HG02623 (cell line): ENCODE data around the gene ZNF283.
A peak's percentile ranks its signal among the peaks of the same experiment; 100 is the strongest.

Experiments used
- ATAC-seq: cut with Tn5 transposase; IDR thresholded peaks from one replicate; pipeline ENCODE4 v1.9.1; 2021; ENCODE audit warnings: moderate library complexity; ENCODE audit not compliant: unreplicated experiment

Gene ZNF283

GRCh38 chr19:43826787-43827754 is at the start of gene ZNF283:
TSS of gene ZNF283 (plus strand) at chr19:43827321. CDS start at chr19:43833505, 6,184 bp downstream.
- peak; percentile 77 for ATAC-seq

DNA sequence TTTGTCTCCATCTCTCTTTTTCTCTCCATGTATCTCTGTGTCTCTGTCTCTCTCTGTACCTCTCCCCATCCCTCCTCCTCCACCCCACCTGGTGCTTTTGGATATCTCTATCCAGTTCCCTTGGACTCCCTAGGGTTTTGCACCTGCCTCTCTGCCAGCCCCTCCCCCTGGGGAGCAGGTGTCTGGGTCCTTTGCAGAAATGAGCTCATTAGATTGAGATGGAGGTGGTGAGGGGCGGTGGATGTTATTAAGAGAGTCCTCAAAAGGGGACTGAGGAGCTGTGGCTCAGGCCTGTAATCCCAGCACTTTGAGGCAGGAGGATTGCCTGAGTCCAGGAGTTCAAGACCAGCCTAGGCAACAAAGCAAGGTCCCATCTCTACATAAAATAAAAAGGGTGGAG is 48.5 kb upstream of the ZNF283 start:
- ATAC-seq: no peak

DNA sequence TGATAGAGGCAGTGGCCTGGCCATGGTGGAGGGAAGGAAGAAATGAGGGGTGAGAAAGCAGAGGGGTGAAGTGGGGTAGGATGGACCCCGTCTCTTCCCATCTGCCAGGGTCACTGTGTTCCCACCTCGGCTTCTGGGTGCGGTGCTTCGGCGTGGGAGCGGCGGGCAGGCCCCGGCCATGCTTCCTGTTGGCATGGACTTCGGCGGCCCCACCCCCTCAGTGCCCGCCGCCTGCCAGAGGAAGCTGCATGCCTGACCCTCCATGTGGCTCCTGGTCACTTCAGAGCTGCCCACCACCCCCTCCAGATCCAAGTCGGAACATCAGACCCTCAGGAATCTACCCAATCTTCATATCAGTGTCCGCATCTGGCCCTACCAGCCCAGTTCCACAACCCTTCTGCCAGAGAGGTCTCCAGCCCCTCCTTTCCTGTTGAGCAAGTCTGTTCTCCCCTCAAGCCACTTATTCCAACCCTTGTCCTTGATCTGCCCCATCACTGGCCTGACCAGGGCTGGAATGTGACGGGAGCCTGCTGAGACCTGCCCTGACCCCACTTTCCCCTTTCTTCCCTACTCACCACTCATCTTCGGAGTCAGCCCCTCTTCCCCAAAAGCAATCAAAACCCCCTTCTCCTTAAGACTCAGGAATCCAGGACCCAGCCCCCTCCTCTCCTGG is 47.8 kb upstream of the ZNF283 start:
- no peak for ATAC-seq

DNA sequence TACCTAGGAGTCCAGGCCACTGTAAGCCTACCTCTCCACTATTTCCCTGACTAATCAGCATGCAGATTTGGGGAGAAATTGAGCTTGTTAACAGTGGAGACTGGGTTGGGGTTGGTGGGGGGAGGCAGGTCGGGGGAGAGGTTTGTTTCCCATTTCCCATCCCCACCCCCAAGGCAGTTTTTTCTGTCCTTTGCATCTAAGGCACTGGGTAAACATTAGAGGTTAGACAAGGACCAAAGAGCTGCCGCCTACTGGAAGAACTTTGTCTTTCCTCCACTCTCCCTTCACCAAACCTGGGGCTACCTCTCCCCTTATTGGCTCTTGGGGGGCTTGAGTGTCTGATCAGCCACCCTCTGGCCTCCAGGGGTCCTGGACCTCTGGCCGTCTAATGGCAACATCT is 47.3 kb upstream of the ZNF283 start:
- no peak for ATAC-seq

GRCh38 chr19:43780706-43781525 is 46.2 kb upstream of the ZNF283 start, which contains the start of gene KCNN4:
TSS of gene KCNN4 (minus strand) at chr19:43780973. CDS start at chr19:43780861, 112 bp downstream.
- peak; percentile 37 for ATAC-seq

DNA sequence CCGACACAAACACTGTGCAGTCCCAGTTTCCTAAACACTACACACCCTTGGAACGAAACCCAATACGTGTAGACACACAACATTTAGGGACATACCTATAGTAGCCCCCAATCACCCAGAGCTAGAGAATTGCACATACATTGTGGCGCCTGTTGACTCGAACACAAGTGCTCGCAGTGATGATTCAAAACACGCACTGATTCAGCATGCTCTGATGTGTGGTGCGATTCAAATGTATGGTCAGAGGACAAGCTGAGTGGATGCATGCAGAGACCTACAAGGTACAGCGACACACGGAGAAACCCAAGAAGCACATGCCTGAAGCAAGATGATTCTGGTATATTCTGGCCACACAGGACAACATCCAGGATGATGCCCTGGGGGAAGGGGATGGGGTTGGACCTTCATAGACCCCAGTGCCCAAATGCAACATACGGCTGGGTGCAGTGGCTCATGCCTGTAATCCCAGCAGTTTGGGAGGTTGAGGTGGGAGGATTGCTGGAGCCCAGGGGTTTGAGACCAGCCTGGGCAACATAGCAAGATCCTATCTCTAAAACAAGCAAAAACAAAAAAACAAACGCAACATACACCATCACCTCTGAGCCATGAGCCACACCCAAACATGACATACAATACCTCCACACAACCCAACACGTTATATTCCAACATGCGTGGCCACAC is 45.4 kb upstream of the ZNF283 start:
- ATAC-seq: no peak

DNA sequence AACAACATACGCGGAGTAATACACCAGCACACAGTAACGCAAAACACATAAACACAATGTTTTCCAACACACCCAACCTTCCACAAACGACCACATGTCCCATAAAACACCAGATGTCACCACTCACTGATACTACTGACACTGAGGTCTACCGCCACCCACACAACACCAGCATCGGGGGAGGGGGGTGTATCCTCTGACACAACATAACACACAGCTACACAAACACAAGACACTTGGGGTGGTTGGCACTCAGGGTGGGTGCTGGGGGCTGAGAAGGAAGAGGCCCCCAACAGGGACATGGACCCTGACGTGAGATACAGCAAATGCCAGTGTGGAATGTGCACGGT is 44.8 kb upstream of the ZNF283 start:
- ATAC-seq: no peak

DNA sequence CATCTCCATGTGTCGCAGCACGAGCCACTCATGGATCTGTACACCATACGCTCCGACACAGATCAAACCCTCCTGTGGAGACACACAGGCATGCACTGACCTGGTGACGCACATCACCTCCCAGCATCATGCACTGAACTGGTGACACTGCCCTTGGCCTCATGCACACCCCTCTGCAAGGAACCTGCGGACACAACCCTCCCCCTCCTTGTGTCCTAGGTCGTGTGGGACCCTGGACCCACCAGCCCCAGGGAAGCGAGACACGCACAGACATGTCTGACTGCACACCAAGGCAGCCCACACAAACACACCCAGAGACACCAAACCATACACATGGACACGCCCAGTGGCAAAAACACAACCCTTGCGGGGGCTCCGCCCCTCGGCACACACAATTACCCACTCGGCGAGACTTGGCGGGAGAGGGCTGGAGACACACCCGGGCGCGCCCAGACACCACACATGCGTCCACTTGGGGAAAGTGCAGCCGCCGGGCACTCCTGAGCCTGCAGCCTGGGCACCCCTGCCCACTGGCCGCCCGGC is 44.4 kb upstream of the ZNF283 start:
- no peak for ATAC-seq

DNA sequence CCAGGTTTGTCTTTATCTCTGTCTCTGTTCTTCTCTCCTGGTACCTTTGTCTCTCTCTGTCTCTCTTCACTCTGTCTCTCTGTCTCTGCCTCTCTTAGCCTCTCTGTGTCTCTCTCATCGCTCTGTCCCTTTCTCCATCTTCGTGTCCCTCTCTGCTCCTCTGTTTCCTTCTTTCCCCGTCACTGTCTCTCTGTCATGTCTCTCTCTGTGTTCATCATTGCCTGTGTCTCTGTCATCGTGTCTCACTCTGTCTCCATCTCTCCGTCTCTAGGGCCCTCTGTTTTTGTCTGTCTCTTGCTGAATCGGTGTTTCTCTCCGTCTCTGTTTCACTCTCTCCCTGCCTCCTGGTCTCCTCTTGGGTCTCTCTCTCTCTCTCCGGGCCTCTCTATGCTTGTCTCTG is 43.5 kb upstream of the ZNF283 start:
- ATAC-seq: no peak

GRCh38 chr19:43784241-43784980 is 42.7 kb upstream of the ZNF283 start:
- ATAC-seq: no peak

GRCh38 chr19:43784981-43785808 is 41.9 kb upstream of the ZNF283 start:
- ATAC-seq: no peak

GRCh38 chr19:43786665-43787064 is 40.5 kb upstream of the ZNF283 start:
- no peak for ATAC-seq

DNA sequence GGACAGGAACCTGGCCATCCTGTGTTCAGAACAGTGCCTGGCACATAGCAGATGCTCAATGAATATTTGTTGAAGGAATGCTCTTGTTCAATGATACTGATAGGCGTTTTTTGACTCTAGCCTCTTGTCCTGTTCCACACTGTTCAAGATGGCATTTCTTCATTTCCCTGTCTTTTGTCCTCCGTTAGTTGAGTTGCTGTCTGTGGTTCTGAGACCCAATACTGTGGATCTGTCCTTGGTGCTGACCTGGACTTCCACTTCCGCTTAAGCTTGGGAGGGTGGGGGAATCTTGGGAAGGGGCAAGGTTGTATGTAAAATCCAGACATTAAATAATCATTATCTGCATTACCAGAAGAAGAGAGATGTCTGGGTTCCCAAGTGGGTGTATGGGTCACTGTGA is 38.1 kb upstream of the ZNF283 start:
- no peak for ATAC-seq

GRCh38 chr19:43790587-43790986 is 36.5 kb upstream of the ZNF283 start:
- no peak for ATAC-seq

DNA sequence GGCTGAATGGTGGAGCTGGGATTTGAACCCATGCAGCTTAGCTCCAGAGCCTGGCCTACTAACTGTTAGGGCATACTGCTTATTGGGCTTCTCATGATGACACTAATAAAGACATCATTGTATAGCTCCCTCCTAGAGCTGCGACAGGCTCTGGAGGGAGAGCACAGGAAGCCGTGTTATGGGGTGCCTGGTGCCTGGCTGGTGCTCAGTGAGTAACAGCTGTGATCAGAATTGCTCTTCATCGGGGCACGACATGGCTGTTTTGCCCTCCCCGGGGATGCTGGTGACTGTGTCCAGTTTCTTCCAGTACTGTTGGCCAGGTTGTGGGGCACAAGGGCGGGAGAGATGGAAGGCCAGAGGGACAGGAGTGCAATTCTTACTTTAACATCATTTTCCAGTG is 30.0 kb upstream of the ZNF283 start:
- no peak for ATAC-seq

- ATAC-seq: no peak
Measured at GRCh38 chr19:43797556-43797955, 29.6 kb upstream of the ZNF283 start.

DNA sequence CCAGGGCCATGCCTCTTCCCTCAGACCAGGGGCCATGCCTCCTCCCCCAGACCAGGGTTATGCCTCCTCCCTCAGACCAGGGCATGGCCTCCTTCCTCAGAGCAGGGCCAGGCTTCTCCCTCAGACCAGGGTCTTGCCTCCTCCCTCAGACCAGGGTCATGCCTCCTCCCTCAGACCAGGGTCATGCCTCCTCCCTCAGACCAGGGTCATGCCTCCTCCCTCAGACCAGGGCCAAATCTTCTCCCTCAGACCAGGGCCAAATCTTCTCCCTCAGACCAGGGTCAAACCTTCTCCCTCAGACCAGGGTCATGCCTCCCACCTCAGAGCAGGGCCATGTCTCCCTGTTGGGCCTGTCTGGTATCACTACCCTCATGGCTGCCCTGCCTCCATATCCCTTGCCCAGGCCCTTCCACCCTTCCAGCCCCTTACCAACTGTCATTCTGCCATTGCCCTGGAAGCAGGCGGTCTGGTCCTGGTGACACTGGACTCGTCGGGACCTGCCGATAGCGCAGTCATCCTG is 29.0 kb upstream of the ZNF283 start:
- ATAC-seq: no peak

DNA sequence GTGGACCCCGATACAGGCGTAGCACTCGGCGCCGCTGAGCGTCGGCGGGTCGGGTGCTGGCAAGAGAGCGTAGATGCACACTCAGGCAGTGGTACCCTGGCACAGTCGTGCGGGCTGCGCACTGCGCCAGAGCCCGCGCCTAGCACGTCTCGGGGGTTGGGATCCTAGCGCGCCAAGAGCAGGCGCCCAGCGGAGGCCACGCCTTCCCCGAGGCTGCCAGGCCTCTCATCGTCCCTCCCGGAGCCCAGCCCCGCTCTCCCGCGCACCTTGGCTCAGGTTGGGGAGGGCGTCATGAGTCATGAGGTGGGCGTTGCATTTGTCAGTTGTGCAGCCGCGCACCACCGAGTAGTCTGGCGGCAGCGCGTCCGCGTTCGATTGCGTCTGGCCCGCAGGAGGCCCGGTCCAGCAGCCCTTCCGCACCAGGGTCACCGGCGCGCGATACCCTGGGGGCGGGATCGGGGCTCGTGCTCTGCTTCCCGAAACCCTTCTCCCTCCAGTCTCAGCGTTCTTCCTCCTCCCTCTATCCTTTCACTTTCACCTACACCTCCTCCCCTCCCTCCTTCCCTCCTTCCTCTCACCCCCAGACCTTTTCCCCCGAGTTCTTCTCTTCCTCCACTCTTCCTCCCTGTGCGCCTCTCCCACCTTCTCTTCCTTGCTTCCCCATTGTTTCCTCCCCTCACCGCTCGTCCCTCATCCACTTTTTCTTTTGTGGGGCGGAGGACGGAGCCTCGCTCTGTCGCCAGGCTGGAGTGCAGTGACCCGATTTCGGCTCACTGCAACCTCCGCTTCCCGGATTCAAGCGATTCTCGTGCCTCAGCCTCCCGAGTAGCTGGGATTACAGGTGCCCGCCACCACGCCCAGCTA is 28.3 kb upstream of the ZNF283 start:
- no peak for ATAC-seq
